NCI-H345 treated with DMSO at 0.1 percent for 48 hours (cell line): ENCODE measurements around the gene C1QTNF1.
"Not testable (repeated sequence)": the region's sequence is repeated elsewhere in the genome, so short reads cannot be mapped to it uniquely, and the experiment has no call there.

Experiments
- DNase-seq: peaks from one replicate; lab custom pipeline; 2025; ENCODE audit not compliant: unreplicated experiment; lab: John Stamatoyannopoulos, UW

Gene C1QTNF1

GRCh38 chr17:79005063-79005861 lies 18.7 kb upstream of the C1QTNF1 start:
- peak; percentile 93 for DNase-seq

GRCh38 chr17:79006046-79006445 lies 17.9 kb upstream of the C1QTNF1 start:
- no peak for DNase-seq

- DNase-seq, result no peak
These were observed 17.0 kb upstream of the C1QTNF1 start for GRCh38 chr17:79006794-79007503.

DNA sequence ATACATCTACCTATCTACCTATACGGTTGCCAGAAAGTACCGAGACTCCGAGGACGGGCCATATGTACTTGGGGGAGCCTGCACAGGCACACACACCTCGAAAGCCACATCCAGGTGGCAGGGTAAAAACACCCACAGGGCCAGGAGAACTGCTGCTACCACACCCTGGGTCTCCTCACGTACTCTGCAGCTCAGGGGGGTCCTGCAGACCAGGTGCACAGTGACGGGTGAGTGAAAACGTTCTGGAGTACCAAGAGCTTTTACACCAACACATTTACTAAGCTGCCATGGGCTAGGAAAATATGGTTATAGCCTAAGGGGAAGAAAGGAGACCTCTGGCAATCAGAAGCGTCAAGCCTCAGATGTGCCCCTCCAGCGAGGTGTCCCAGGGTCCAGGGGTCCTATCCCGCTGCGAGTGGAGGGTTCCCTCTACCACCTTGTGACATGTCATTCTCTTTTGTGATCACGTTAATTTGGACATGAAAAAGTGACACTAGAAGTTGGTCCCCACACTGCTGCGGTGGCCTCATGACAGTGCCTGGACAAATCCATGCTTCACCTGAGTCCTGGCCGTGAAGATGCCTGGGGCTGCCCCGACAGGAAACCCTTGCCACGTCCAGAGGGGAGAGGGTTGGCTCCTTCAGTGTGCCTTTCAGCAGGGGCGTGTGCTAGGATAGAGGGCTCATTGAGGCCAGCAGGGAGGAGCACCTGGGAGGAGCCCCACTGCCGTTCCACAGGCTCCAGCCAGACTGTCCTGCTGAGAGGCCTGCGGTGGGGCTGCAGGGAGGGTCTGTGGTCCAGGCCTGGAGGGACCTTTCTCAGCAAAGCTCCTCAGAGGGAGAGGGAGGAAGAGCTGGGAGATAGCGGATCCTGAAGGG lies 16.2 kb upstream of the C1QTNF1 start:
- DNase-seq, result no peak

DNA sequence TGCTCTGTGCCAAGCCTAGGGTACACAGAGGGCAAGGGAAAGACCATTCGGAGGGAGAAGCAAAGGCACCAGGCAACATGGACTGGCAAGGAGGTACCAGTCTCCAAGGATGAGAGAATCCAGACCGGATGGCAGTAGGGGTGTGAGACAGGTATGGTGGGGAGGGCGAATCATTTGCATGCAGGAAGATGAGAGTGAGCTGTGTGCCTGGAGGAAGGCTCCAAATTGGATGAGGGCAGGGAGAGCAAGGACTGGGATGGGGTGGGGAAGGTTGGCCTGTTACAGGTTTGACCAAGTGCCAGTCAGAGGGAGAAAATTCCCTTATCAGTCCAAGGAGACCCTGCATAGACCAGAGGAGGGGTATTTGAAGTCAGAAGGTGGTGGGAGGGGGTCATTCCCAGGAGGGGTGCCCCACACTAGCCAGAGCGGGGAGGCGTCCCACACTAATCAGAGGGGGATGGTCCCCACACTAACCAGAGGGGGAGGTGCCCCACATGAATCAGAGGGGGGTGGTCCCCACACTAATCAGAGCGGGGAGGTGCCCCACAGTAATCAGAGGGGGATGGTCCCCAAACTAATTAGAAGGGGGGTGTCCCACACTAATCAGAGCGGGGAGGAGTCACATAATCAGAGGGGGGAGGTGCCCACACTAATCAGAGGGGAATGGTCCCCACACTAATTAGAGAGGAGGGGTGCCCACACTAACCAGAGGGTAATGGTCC lies 15.1 kb upstream of the C1QTNF1 start:
- no peak for DNase-seq

- DNase-seq, result peak; percentile 68
These were observed 14.3 kb upstream of the C1QTNF1 start, which contains the start of gene CANT1 for GRCh38 chr17:79009397-79010303. Gene CANT1, minus strand, starts transcription at chr17:79009764. Its CDS starts 12,142 bp downstream, at chr17:78997622.

DNA sequence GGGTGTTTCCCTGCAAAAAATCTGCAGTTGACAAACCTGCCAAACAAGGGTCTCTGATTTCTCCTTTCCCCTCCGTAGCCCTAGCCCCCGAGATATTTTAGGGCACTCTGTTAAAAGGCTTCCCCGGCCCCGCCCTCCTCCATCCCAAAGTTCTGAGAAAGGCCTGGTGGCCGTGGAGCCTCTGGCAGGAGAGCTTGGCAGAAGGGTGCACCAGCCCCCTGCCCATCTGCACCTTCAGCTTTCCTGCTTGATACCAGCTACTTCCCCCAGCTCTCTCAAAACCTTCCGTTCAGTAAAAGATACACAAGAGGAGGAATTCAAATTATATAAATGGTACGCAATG lies 13.7 kb upstream of the C1QTNF1 start:
- DNase-seq, result no peak

GRCh38 chr17:79011451-79012147 lies 12.4 kb upstream of the C1QTNF1 start:
- no peak for DNase-seq

DNA sequence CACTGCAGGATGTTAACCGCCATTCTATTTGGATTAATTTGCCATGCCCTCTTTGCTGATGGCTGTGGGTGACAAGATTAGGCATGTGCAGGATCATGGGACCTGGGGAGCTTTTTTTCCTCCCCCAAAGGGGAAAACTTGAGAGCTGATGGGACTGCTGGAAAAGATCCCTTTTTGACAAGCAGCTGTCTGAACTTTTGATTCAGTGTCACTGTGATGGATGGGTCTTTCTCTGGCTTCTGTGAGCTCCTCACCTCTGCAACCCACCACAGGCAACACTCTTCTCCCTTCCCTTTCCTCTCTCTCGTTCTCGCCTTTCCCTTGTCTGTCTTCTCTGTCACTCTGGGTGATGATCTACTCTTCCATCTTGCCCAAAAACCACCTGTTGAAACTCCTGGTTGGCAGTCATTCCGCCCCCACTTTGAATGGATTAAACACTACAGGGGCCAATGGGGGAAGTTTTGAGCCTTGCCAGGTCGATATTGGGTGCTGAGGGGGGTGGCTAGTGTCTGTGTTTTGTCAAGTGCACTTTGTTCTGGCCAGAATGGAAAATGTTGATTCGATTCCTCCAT lies 11.3 kb upstream of the C1QTNF1 start:
- DNase-seq, result no peak

DNA sequence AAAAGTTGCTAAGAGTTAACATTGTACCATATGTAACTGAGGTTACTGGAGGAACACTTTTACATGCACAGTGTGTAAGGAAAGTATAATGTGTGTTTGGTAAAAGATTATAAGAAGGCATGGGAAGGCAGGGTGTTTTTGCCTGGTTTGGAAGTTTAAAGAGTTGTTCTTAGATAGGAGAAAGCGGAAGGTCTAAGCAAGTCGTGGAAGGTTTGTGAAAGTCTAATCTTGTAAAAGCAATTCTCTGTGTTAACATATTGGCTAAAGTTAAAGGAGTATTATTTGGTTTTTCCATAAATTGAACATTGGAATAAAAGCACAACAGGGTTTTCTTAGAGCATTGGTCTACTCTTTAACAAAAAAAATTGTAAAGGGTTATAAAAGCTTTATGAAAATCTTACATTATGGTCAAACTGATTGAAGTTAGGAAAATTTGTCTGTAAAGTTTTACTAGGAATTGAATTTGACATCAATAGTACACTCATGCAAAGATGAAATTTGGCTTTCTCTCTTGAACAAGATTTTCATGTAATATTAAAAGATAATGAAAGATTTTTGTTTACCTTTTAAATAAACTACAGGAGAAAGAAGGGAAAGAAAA lies 9.7 kb upstream of the C1QTNF1 start:
- no peak for DNase-seq

GRCh38 chr17:79017546-79018369 lies 6.2 kb upstream of the C1QTNF1 start:
- DNase-seq, result no peak

DNA sequence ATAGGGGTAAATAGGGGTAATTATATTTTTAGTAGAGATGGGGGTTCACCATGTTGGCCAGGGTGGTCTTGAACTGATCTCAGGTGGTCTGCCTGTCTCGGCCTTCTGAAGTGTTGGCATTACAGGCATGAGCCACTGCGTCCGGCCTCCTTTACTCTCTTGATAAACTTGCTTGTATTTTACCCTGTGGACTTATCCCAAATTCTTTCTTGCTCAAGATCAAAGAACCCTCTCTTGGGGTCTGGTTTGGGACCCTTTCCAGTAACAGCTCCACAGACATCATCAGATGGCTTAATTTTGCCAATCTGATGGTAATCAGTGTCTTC lies 5.6 kb upstream of the C1QTNF1 start:
- DNase-seq, result no peak

DNA sequence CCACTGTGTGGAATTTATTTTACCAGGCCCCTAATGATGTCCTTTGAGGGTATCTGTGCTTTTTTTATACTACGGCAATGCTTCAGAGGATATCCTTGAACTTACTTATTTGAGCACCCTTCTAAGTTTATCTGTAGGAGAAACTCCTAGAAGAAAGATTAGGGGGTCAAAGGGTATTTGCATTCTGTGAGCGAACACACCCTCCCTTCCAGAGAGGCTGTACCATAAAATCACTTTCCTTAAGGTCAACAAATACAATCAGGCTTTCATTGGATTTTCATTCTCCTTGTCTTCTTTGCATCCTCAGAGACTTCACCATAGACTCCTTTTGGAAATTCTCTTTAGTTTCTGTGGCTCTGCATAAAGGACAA lies 4.7 kb upstream of the C1QTNF1 start:
- no peak for DNase-seq

GRCh38 chr17:79019632-79020584 lies 4.1 kb upstream of the C1QTNF1 start:
- peak; percentile 82 for DNase-seq

DNA sequence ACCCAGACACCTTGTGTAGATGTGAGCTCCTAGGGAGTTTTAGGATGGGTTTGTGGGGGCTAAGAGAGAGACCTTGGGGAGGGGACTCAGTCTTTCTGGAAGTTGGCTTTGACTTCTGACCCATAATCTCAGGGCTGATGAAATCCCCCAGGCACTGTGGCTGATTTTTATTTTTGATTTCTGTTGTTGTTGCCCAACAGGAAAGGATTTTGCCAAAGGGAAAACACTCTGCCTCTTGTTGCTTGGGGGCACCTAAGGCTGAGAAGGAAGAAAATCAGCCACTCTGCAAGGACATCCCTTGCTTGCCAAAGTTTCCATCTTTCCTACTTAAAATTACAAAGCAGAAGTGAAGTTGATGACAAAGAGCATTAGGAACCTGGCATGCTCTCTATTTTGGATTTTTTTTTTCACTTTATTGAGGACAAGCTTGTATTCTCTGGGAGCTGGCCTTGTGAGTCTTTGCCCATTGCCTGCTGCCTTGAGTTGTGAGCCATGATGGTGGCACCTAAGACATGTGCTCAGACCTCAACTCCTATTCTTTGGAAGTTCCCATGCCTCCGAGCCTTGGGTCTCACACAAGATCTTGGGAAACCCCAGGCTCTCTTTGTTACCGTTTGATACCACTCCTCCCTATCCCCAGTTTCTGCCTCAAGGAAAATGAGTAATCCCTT lies 3.2 kb upstream of the C1QTNF1 start:
- DNase-seq, result no peak

DNA sequence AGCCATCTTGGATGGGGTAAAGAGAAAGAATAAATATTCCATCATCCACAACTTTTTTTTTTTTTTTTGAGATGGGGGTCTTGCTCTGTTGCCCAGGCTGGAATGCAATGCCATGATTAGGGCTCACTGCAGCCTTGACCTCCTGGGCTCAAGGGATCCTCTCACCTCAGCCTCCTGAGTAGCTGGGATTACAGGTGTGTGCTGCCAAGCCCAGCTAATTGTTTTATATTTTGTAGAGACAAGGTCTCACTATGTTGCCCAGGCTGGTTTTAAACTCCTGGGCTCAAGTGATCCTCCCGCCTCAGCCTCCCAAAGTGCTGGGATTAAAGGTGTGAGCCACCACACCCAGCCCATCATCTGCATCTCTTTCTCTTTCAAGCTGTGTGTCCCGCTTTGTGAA lies 2.0 kb upstream of the C1QTNF1 start:
- DNase-seq, result not testable (repeated sequence)
